Uterus (tissue), 4 donors: ENCODE measurements around the gene TANC1. TPM values are rescaled to one million over a fixed set of nuclear protein-coding genes. Genes with fewer than 3 reads are reported as not detected.

Source experiments
- DNase-seq, 2 donors: peaks; one replicate each; pipeline ENCODE4 v3.0.0-alpha.2; 2019 to 2020
- H3K27ac ChIP-seq, 2 donors: fragments of 200-600 bp; sonication (generic); 1 replicate in 1 of 2; 2 replicates in 1 of 2; pipeline ENCODE4 v1.5.1; 2016 to 2018
- H3K27me3 ChIP-seq, 2 donors: fragments of 200-600 bp; sonication (generic); one replicate each; pipeline ENCODE4 v1.5.1; 2018 to 2019; ENCODE audit warnings: control low read depth in 1 of 2
- H3K36me3 ChIP-seq, 2 donors: fragments of 200-600 bp; sonication (generic); one replicate each; pipeline ENCODE4 v1.5.1; 2019; ENCODE audit warnings: control low read depth in 1 of 2
- H3K4me1 ChIP-seq, 2 donors: fragments of 200-600 bp; sonication (generic); one replicate each; pipeline ENCODE4 v1.5.1; 2018 to 2019; ENCODE audit warnings: control low read depth in 1 of 2
- H3K4me3 ChIP-seq, 2 donors: fragments of 200-600 bp; sonication (generic); 1 replicate in 1 of 2; 2 replicates in 1 of 2; pipeline ENCODE4 v1.5.1; 2018 to 2019; ENCODE audit warnings: mild to moderate bottlenecking in 1 of 2
- H3K9me3 ChIP-seq, 2 donors: fragments of 200-600 bp; sonication (generic); one replicate each; pipeline ENCODE4 v1.5.1; 2019; ENCODE audit warnings: control low read depth in 1 of 2
- POLR2A ChIP-seq, 2 donors: fragments of 450-650 bp; IDR thresholded peaks; one replicate each; pipeline ENCODE4 v1.6.1; 2016; ENCODE audit warnings: antibody characterized with exemption in 2 of 2, mild to moderate bottlenecking in 1 of 2, moderate library complexity in 1 of 2
- intact Hi-C: fragments of 100-400 bp; cut with DNase I; formaldehyde crosslinking; loops from one replicate; pipeline ENCODE4 v1.15.1; 2023; ENCODE audit warnings: low total_unique reads
- total RNA-seq, 4 donors: library from RNA; depleted of rRNA in 3 of 4; stranded (reverse); fragments of >200 nt in 3 of 4; gene quantifications; one replicate each; pipeline versions ENCODE4 v1.1.0 to v1.2.4, GENCODE V29; 2014 to 2023
- TF ChIP-seq, protein P1 (sequence below), 4 experiments: fragments of 200-600 bp in 2 of 4; fragments of 450-650 bp in 2 of 4; sonication (generic) in 2 of 4; IDR thresholded peaks; one replicate each; pipeline ENCODE4 v1.5.1; 2016 to 2019; ENCODE audit warnings: antibody characterized with exemption in 4 of 4, mild to moderate bottlenecking in 2 of 4, moderate library complexity in 1 of 4
- donor health status: DM: yes; HTN: yes; CAD: no.

Gene TANC1
- total RNA-seq, 4 donors from 2014 or later, result 34.7 to 92.7 (median 67.4) TPM

GRCh38 chr2:159151198-159152127 lies 183.0 kb downstream of the TANC1 start:
- no peaks in the 10 kb centered on the region for H3K27me3 ChIP-seq
- H3K27ac ChIP-seq, result no peak overlapping the region
- H3K4me3 ChIP-seq, result no peak overlapping the region
- intact Hi-C loops, result no loop called here
- DNase-seq, result no peak
- H3K36me3 ChIP-seq, result no peaks in the 10 kb centered on the region
- no peaks in the 10 kb centered on the region for H3K9me3 ChIP-seq
- H3K4me1 ChIP-seq, result no peaks in the 10 kb centered on the region
- no peak for TF ChIP-seq POLR2A (IDR thresholded peaks at IDR 0.05)
- TF ChIP-seq, protein P1, sequence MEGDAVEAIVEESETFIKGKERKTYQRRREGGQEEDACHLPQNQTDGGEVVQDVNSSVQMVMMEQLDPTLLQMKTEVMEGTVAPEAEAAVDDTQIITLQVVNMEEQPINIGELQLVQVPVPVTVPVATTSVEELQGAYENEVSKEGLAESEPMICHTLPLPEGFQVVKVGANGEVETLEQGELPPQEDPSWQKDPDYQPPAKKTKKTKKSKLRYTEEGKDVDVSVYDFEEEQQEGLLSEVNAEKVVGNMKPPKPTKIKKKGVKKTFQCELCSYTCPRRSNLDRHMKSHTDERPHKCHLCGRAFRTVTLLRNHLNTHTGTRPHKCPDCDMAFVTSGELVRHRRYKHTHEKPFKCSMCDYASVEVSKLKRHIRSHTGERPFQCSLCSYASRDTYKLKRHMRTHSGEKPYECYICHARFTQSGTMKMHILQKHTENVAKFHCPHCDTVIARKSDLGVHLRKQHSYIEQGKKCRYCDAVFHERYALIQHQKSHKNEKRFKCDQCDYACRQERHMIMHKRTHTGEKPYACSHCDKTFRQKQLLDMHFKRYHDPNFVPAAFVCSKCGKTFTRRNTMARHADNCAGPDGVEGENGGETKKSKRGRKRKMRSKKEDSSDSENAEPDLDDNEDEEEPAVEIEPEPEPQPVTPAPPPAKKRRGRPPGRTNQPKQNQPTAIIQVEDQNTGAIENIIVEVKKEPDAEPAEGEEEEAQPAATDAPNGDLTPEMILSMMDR (IDR thresholded peaks at IDR 0.05), result no peak

DNA sequence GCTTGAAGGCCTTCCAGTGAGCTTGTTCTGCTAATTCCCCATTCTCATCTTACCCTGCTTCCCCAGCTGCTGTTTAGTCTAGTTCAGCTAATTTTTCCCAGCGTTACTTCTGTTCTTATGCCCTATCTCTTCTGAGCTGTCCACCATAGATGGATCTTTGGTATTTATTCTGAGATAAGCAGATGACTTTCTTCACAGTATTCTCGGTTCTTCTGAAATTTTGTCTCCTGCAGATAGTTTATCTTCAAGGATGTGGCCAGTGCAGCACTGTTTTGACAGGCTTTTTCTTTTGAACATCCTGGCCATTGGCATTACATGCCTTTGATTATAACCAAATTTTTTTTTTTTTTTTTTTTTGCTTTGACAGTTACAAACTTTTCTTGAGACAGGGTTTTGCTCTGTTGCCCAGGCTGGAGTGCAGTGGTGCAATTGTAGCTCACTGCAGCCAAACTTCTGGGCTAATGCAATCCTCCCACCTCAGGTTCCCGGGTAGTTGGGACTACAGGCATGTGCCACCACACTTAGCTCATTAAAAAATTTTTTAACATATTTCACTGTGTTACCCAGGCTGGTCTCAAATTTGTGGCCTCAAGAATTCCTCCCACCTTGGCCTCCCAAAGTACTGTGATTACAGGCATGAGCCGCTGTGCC lies 183.8 kb downstream of the TANC1 start:
- Histone ChIP-seq H3K36me3 (no peaks in the 10 kb centered on the region), H3K4me3 (no peak overlapping the region), H3K27ac (no peak overlapping the region), H3K27me3 (no peaks in the 10 kb centered on the region), H3K4me1 (no peaks in the 10 kb centered on the region), H3K9me3 (no peaks in the 10 kb centered on the region)
- TF ChIP-seq, protein P1 (IDR thresholded peaks at IDR 0.05), result no peak
- TF ChIP-seq POLR2A (IDR thresholded peaks at IDR 0.05), result no peak
- intact Hi-C loops, result no loop called here
- no peak for DNase-seq

GRCh38 chr2:159153063-159153462 lies 184.6 kb downstream of the TANC1 start:
- DNase-seq, result no peak
- H3K4me1 ChIP-seq, result no peaks in the 10 kb centered on the region
- no peaks in the 10 kb centered on the region for H3K9me3 ChIP-seq
- H3K27me3 ChIP-seq, result no peaks in the 10 kb centered on the region
- H3K27ac ChIP-seq, result no peak overlapping the region
- TF ChIP-seq POLR2A (IDR thresholded peaks at IDR 0.05), result no peak
- TF ChIP-seq, protein P1 (IDR thresholded peaks at IDR 0.05), result no peak
- intact Hi-C loops, result no loop called here
- H3K4me3 ChIP-seq, result no peak overlapping the region
- H3K36me3 ChIP-seq, result no peaks in the 10 kb centered on the region

DNA sequence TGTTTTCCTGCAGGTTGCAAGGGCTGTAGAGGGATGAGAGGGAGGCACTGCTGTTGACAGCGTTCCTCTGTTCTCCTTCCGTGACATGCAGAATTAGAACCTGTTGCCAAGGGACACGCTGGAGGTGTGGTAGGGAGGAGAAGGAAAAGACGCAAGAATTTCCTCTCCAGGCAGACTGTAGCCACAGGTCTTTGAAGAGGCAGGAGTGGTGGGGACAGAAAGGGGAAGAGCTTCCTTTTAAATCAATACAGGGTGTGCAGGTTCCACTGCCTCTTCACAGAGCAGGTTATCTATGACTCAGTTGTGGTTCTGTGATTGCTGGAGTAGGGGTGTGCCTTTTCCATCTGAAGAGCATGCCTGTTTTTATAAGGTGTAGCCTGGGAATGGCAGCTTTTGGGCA lies 185.0 kb downstream of the TANC1 start:
- no peak for DNase-seq
- H3K4me3 ChIP-seq, result no peak overlapping the region
- H3K4me1 ChIP-seq, result no peaks in the 10 kb centered on the region
- no peaks in the 10 kb centered on the region for H3K27me3 ChIP-seq
- intact Hi-C loops, result no loop called here
- H3K36me3 ChIP-seq, result no peaks in the 10 kb centered on the region
- TF ChIP-seq, protein P1 (IDR thresholded peaks at IDR 0.05), result no peak
- TF ChIP-seq POLR2A (IDR thresholded peaks at IDR 0.05), result no peak
- H3K9me3 ChIP-seq, result no peaks in the 10 kb centered on the region
- no peak overlapping the region for H3K27ac ChIP-seq

DNA sequence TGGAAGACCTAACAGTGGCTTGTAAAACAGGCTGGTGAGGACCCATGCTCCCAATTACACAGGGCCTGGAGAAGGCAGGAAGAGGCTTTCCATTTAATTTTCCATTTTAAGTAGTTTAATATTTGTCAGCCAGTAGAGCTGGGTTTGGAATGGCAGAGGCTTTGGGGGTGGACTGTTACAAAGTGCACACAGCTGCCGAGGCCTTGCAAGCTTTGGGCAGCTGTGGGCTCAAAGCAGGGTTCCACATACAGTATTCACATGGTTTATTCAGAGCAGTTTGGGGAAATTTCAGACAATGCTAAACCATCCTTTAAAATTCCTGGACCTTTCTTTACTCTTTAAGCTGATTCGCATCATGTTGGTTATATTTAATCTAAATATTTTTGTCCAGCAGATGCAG lies 185.5 kb downstream of the TANC1 start:
- no peaks in the 10 kb centered on the region for H3K4me1 ChIP-seq

More for the DNA sequence above, 185.5 kb downstream of the TANC1 start:
- no peaks in the 10 kb centered on the region for H3K36me3 ChIP-seq
- no peaks in the 10 kb centered on the region for H3K9me3 ChIP-seq
- DNase-seq, result no peak
- no peak overlapping the region for H3K4me3 ChIP-seq
- intact Hi-C loops, result no loop called here
- H3K27ac ChIP-seq, result no peak overlapping the region
- no peak for TF ChIP-seq POLR2A (IDR thresholded peaks at IDR 0.05)
- TF ChIP-seq, protein P1 (IDR thresholded peaks at IDR 0.05), result no peak
- H3K27me3 ChIP-seq, result no peaks in the 10 kb centered on the region
